HCT116 (cell line): Measurements from ENCODE around the gene DHRSX. TPM values are rescaled to one million over a fixed set of nuclear protein-coding genes. Genes with fewer than 3 reads are reported as not detected.

Experiments used
- ATAC-seq: fragments of 200-7000 bp; cut with Tn5 transposase; 2 replicates; pipeline ENCODE4 v1.9.1; 2020; ENCODE audit warnings: mild to moderate bottlenecking, moderate library complexity
- BruUV-seq: library from RNA; stranded (reverse); fragments of 400-500 nt; replicated peaks from 2 replicates; lab custom pipeline; 2021; lab: Mats Ljungman, UMichigan
- CTCF ChIA-PET: fragments of 300-600 bp; sonication (Branson Sonifier 250); formaldehyde crosslinking; loops from one replicate; lab custom pipeline; 2021; ENCODE audit warnings: antibody characterized with exemption; lab: Charles Lee
- POLR2A ChIA-PET: fragments of 300-600, 350-600 bp; sonication (Branson Sonifier 250); formaldehyde crosslinking; loops from one replicate; lab custom pipeline; 2021; ENCODE audit warnings: antibody characterized with exemption; lab: Charles Lee
- RAD21 ChIA-PET, 2 experiments: fragments of 300-600 bp; sonication (Branson Sonifier 250); formaldehyde crosslinking; loops; one replicate each; lab custom pipeline; 2023; ENCODE audit warnings: low total read pairs in 2 of 2; ENCODE audit not compliant: uncharacterized antibody in 2 of 2, unreplicated experiment in 2 of 2, low non-redundant PET in 1 of 2; lab: Charles Lee
- DNase-seq: peaks from one replicate; pipeline ENCODE4 v3.0.0-alpha.2; 2010; ENCODE audit warnings: low read depth, low spot score
- H2AFZ ChIP-seq: fragments of 200-600 bp; shearing (Covaris generic), sonication (generic); 2 replicates; pipeline ENCODE4 v1.6.1; 2017; ENCODE audit warnings: low read depth, mixed run types, mixed read lengths, antibody characterized with exemption, low read length; ENCODE audit not compliant: poor library complexity, severe bottlenecking
- H3K27ac ChIP-seq: 2 replicates; pipeline ENCODE4 v1.5.1; 2012; ENCODE audit warnings: low read depth, low read length
- H3K27me3 ChIP-seq: fragments of 200-600 bp; sonication (generic); 2 replicates; pipeline ENCODE4 v1.6.1; 2016; ENCODE audit warnings: mixed run types, low read length, mixed read lengths; ENCODE audit not compliant: insufficient read depth
- H3K36me3 ChIP-seq, 2 experiments: fragments of 200-500 bp in 1 of 2; fragments of 200-600 bp in 1 of 2; sonication (Bioruptor generic) in 1 of 2; sonication (generic) in 1 of 2; 2 replicates each; pipeline versions ENCODE4 v1.5.1 to v1.6.1; 2014 to 2016; ENCODE audit warnings: low read length in 2 of 2, inconsistent platforms in 1 of 2, mixed read lengths in 1 of 2, mixed run types in 1 of 2; ENCODE audit not compliant: insufficient read depth in 2 of 2, control insufficient read depth in 1 of 2
- H3K4me1 ChIP-seq, 2 experiments: fragments of 200-600 bp in 1 of 2; sonication (generic) in 1 of 2; 2 replicates each; pipeline versions ENCODE4 v1.5.1 to v1.6.1; 2012 to 2017; ENCODE audit warnings: low read length in 2 of 2, inconsistent platforms in 1 of 2, mild to moderate bottlenecking in 1 of 2, mixed read lengths in 1 of 2, mixed run types in 1 of 2, moderate library complexity in 1 of 2; ENCODE audit not compliant: insufficient read depth in 2 of 2, control insufficient read depth in 1 of 2
- H3K4me2 ChIP-seq: fragments of 200-600 bp; sonication (generic); 2 replicates; pipeline ENCODE4 v1.6.1; 2017; ENCODE audit warnings: mixed run types, low read length, mixed read lengths
- H3K4me3 ChIP-seq, 2 experiments: fragments of 200-600 bp in 1 of 2; sonication (generic) in 1 of 2; replicated peaks in 1 of 2; 2 replicates each; pipeline ENCODE4 v1.5.1; 2011 to 2016; ENCODE audit warnings: low read length in 2 of 2, control low read depth in 1 of 2, low read depth in 1 of 2, mild to moderate bottlenecking in 1 of 2, mixed read lengths in 1 of 2, mixed run types in 1 of 2
- H3K79me2 ChIP-seq: fragments of 200-600 bp; sonication (generic); 2 replicates; pipeline ENCODE4 v1.6.1; 2017; ENCODE audit warnings: mild to moderate bottlenecking, mixed run types, low read length, moderate library complexity, mixed read lengths; ENCODE audit not compliant: insufficient read depth
- H3K9ac ChIP-seq: fragments of 200-600 bp; sonication (generic); 2 replicates; pipeline ENCODE4 v1.6.1; 2016; ENCODE audit warnings: low read length, mixed read lengths
- H3K9me2 ChIP-seq: fragments of 200-600 bp; sonication (generic), shearing (Covaris generic); 2 replicates; pipeline ENCODE4 v1.6.1; 2017; ENCODE audit warnings: mixed run types, mild to moderate bottlenecking, moderate library complexity; ENCODE audit not compliant: insufficient read depth
- H3K9me3 ChIP-seq, 2 experiments: fragments of 200-500 bp in 1 of 2; fragments of 200-600 bp in 1 of 2; sonication (Bioruptor generic) in 1 of 2; sonication (generic) in 1 of 2; 2 replicates each; pipeline ENCODE4 v1.6.1; 2014 to 2017; ENCODE audit warnings: low read length in 2 of 2, mixed read lengths in 2 of 2, inconsistent platforms in 1 of 2, low read depth in 1 of 2, mild to moderate bottlenecking in 1 of 2, mixed run types in 1 of 2, moderate library complexity in 1 of 2; ENCODE audit not compliant: control insufficient read depth in 1 of 2, insufficient read depth in 1 of 2
- H4K20me1 ChIP-seq: fragments of 200-600 bp; sonication (generic), shearing (Covaris generic); 2 replicates; pipeline ENCODE4 v1.6.1; 2017; ENCODE audit warnings: mixed run types, mild to moderate bottlenecking, moderate library complexity; ENCODE audit not compliant: insufficient read depth
- CBX3 ChIP-seq: IDR thresholded peaks from 2 replicates; pipeline ENCODE4 v1.6.1; 2012; ENCODE audit warnings: low read depth
- CEBPB ChIP-seq: IDR thresholded peaks from 2 replicates; pipeline ENCODE4 v1.6.1; 2012; ENCODE audit warnings: low read depth
- EGR1 ChIP-seq: IDR thresholded peaks from 2 replicates; pipeline ENCODE4 v1.6.1; 2012; ENCODE audit warnings: low read depth
- EZH2phosphoT487 ChIP-seq: fragments of 200-600 bp; IDR thresholded peaks from 2 replicates; pipeline ENCODE4 v1.6.1; 2018; ENCODE audit warnings: antibody characterized with exemption, borderline replicate concordance
- FOSL1 ChIP-seq: IDR thresholded peaks from 2 replicates; pipeline ENCODE4 v1.6.1; 2012; ENCODE audit warnings: low read depth
- JUND ChIP-seq: IDR thresholded peaks from 2 replicates; pipeline ENCODE4 v1.6.1; 2012
- MAX ChIP-seq: IDR thresholded peaks from 2 replicates; pipeline ENCODE4 v1.6.1; 2012
- POLR2A ChIP-seq: IDR thresholded peaks from 2 replicates; pipeline ENCODE4 v1.7.0; 2011; ENCODE audit warnings: borderline replicate concordance; ENCODE audit not compliant: insufficient read depth, insufficient read length; ENCODE audit errors: extremely low read depth
- POLR2AphosphoS5 ChIP-seq: IDR thresholded peaks from 2 replicates; pipeline ENCODE4 v1.6.1; 2011; ENCODE audit warnings: mild to moderate bottlenecking, low read depth, low read length, moderate library complexity
- RAD21 ChIP-seq: IDR thresholded peaks from 2 replicates; pipeline ENCODE4 v1.6.1; 2012; ENCODE audit warnings: low read depth, mild to moderate bottlenecking
- REST ChIP-seq: IDR thresholded peaks from 2 replicates; pipeline ENCODE4 v1.6.1; 2012; ENCODE audit warnings: low read depth
- SIN3A ChIP-seq: IDR thresholded peaks from 2 replicates; pipeline ENCODE4 v1.6.1; 2012; ENCODE audit warnings: low read depth
- SP1 ChIP-seq: IDR thresholded peaks from 2 replicates; pipeline ENCODE4 v1.6.1; 2012; ENCODE audit warnings: low read depth
- TCF7L2 ChIP-seq: IDR thresholded peaks from 2 replicates; pipeline ENCODE4 v1.7.0; 2011; ENCODE audit warnings: borderline replicate concordance, inconsistent platforms; ENCODE audit not compliant: insufficient read depth, insufficient read length; ENCODE audit errors: extremely low read depth
- ZBTB33 ChIP-seq: IDR thresholded peaks from 2 replicates; pipeline ENCODE4 v1.6.1; 2011; ENCODE audit warnings: mild to moderate bottlenecking, low read length, moderate library complexity; ENCODE audit not compliant: insufficient replicate concordance; ENCODE audit errors: extremely low read depth
- ZFX ChIP-seq: fragments of 450-650 bp; IDR thresholded peaks from 2 replicates; pipeline ENCODE4 v1.6.1; 2017
- ZNF274 ChIP-seq: fragments of 200-500 bp; sonication (Bioruptor generic); IDR thresholded peaks from 2 replicates; pipeline ENCODE4 v1.6.1; 2014; ENCODE audit warnings: mild to moderate bottlenecking, low read depth, low read length, inconsistent platforms
- intact Hi-C: fragments of 100-400 bp; cut with micrococcal nuclease; formaldehyde crosslinking; loops from 2 replicates; pipeline ENCODE4 v1.10.0; 2022
- total RNA-seq: library from RNA; stranded (reverse); gene quantifications from one replicate; pipeline ENCODE4 v1.2.1, GENCODE V29; 2021; ENCODE audit not compliant: unreplicated experiment

Gene DHRSX
- total RNA-seq, 1 experiment from 2014 or later = 11.9 TPM

- no peak for ATAC-seq
- BruUV-seq = no TSS peak
- CTCF ChIA-PET = no interaction called here
Observed at GRCh38 chrX:2523911-2524310, 23.1 kb upstream of the DHRSX start.

More at GRCh38 chrX:2523911-2524310, 23.1 kb upstream of the DHRSX start:
- no peaks in the 10 kb centered on the region for H3K4me1 ChIP-seq
- no peaks in the 10 kb centered on the region for H3K79me2 ChIP-seq
- no peak overlapping the region for H3K27ac ChIP-seq
- no peaks in the 10 kb centered on the region for H3K9me2 ChIP-seq
- no peak overlapping the region for H3K4me3 ChIP-seq
- ChIA-PET RAD21 (no interaction called here), POLR2A (no interaction called here)
- no peaks in the 10 kb centered on the region for H3K27me3 ChIP-seq
- no peaks in the 10 kb centered on the region for H4K20me1 ChIP-seq
- no peak overlapping the region for H3K4me2 ChIP-seq
- no peak overlapping the region for H3K9ac ChIP-seq
- H3K36me3 ChIP-seq = no peaks in the 10 kb centered on the region
- intact Hi-C loops = no loop called here
- H3K9me3 ChIP-seq = no peaks in the 10 kb centered on the region
- no peak for DNase-seq
- H2AFZ ChIP-seq = no peak overlapping the region
- TF ChIP-seq SP1 (no peak), JUND (no peak), CBX3 (no peak), CEBPB (no peak), EGR1 (no peak), ZNF274 (no peak), POLR2A (no peak), ZFX (no peak), ZBTB33 (no peak), REST (no peak), EZH2phosphoT487 (no peak), TCF7L2 (no peak), SIN3A (no peak), POLR2AphosphoS5 (no peak), MAX (no peak), FOSL1 (no peak), RAD21 (no peak)
- TF ChIP-seq, all 23 proteins: peak for 0
